Mucosa of descending colon (tissue), 3 donors: ENCODE data around the gene HSPG2. TPM values are rescaled to one million over a fixed set of nuclear protein-coding genes. Genes with fewer than 3 reads are reported as not detected.
A peak's percentile ranks its signal among the peaks of the same experiment; 100 is the strongest.

ENCODE experiments used
- ATAC-seq: fragments of 200-7000 bp; cut with Tn5 transposase; one replicate; pipeline ENCODE4 v1.9.1; 2020; ENCODE audit warnings: mild to moderate bottlenecking, moderate library complexity
- DNase-seq, 3 donors: peaks; one replicate each; pipeline ENCODE4 v3.0.0-alpha.2; 2020
- H3K36me3 ChIP-seq: fragments of 200-600 bp; one replicate; pipeline ENCODE4 v1.8.0; 2021; ENCODE audit warnings: low read depth, mild to moderate bottlenecking
- H3K4me1 ChIP-seq: fragments of 200-600 bp; one replicate; pipeline ENCODE4 v1.8.0; 2021; ENCODE audit warnings: low read depth, mild to moderate bottlenecking
- H3K4me3 ChIP-seq: fragments of 200-600 bp; one replicate; pipeline ENCODE4 v1.8.0; 2021; ENCODE audit warnings: mild to moderate bottlenecking
- H3K9me3 ChIP-seq: fragments of 200-600 bp; one replicate; pipeline ENCODE4 v1.8.0; 2021; ENCODE audit warnings: mild to moderate bottlenecking
- CTCF ChIP-seq: fragments of 200-600 bp; IDR thresholded peaks from one replicate; pipeline ENCODE4 v1.8.0; 2022; ENCODE audit warnings: antibody characterized with exemption, mild to moderate bottlenecking
- intact Hi-C, 2 donors: fragments of 100-400 bp; cut with DNase I in 1 of 2; cut with micrococcal nuclease in 1 of 2; formaldehyde crosslinking; loops; one replicate each; pipeline versions ENCODE4 v1.11.0 to v1.11.1; 2022; cut with DNase I, micrococcal nuclease
- total RNA-seq, 3 donors: library from RNA; stranded (reverse); fragmentation: NEBNext Ultra II Directional in 2 of 3; extraction: Animal tissue kit (Norgen Biotek cat#: 25700) in 2 of 3; gene quantifications; one replicate each; pipeline versions ENCODE4 v1.2.1 to v1.2.4, GENCODE V29; 2021 to 2023
- donor health status: DM: no; HTN: no; CAD: no; lungs with moderate emphysema.
- donor health status: DM: no; HTN: no; CAD: no.
- donor health status: DM: no; HTN: yes; CAD: no.

HSPG2 gene
- total RNA-seq, 3 donors from 2014 or later = 142 to 436 (median 197) TPM

- DNase-seq = no peak
- Histone ChIP-seq H3K9me3 (no peaks in the 10 kb centered on the region), H3K4me3 (no peak overlapping the region), H3K4me1 (no peaks in the 10 kb centered on the region), H3K36me3 (peaks cover 29% of the 10 kb centered on the region)
- intact Hi-C loops = no loop called here
- TF ChIP-seq CTCF = no peak
- no peak for ATAC-seq
These were observed 82.9 kb downstream of the HSPG2 start for GRCh38 chr1:21854090-21854750.

- intact Hi-C loops = no loop called here
- DNase-seq = no peak
- no peak for ATAC-seq
- Histone ChIP-seq H3K9me3 (no peaks in the 10 kb centered on the region), H3K4me3 (no peak overlapping the region), H3K4me1 (no peaks in the 10 kb centered on the region), H3K36me3 (peaks cover 29% of the 10 kb centered on the region)
- no peak for TF ChIP-seq CTCF
These were observed 84.0 kb downstream of the HSPG2 start for GRCh38 chr1:21853131-21853427.

- no peaks in the 10 kb centered on the region for H3K4me1 ChIP-seq
- ATAC-seq (peak; percentile 42), DNase-seq (no peak)
- H3K36me3 ChIP-seq = peaks cover 29% of the 10 kb centered on the region
- no peak for TF ChIP-seq CTCF
- intact Hi-C loops = no loop called here
- H3K4me3 ChIP-seq = no peak overlapping the region
- H3K9me3 ChIP-seq = no peaks in the 10 kb centered on the region
These were observed 84.6 kb downstream of the HSPG2 start for GRCh38 chr1:21852282-21853130.

GRCh38 chr1:21851430-21852250 is 85.5 kb downstream of the HSPG2 start:
- ATAC-seq (no peak), DNase-seq (no peak)
- H3K9me3 ChIP-seq = no peaks in the 10 kb centered on the region
- TF ChIP-seq CTCF = no peak
- peaks cover 26% of the 10 kb centered on the region for H3K36me3 ChIP-seq
- no peak overlapping the region for H3K4me3 ChIP-seq
- H3K4me1 ChIP-seq = no peaks in the 10 kb centered on the region
- intact Hi-C loops = no loop called here

GRCh38 chr1:21849909-21850576 is 87.1 kb downstream of the HSPG2 start:
- intact Hi-C loops = no loop called here
- no peak overlapping the region for H3K4me3 ChIP-seq
- ATAC-seq = no peak
- no peak for DNase-seq
- H3K4me1 ChIP-seq = no peaks in the 10 kb centered on the region
- no peak for TF ChIP-seq CTCF
- no peaks in the 10 kb centered on the region for H3K9me3 ChIP-seq
- peaks cover 14% of the 10 kb centered on the region for H3K36me3 ChIP-seq
